HepG2 (cell line): ENCODE data around the gene RPS14. TPM values are rescaled to one million over a fixed set of nuclear protein-coding genes. Genes with fewer than 3 reads are reported as not detected.
A peak's percentile ranks its signal among the peaks of the same experiment; 100 is the strongest.

Source experiments
- ATF4 ChIP-seq, 2 experiments: fragments of 450-650 bp in 1 of 2; sonication (generic) in 1 of 2; formaldehyde crosslinking; IDR thresholded peaks; 2 replicates each; pipeline versions ENCODE4 v1.5.0 to v1.8.0; 2020 to 2022; ENCODE audit warnings: mild to moderate bottlenecking in 1 of 2, missing genetic modification reagents in 1 of 2
- GABPA ChIP-seq, 2 experiments: IDR thresholded peaks; 2 replicates each; pipeline ENCODE4 v1.6.1; 2011 to 2016; ENCODE audit warnings: low read depth in 2 of 2, low read length in 1 of 2, missing biosample characterization in 1 of 2, missing genetic modification characterization in 1 of 2
- HES4 ChIP-seq: sonication (generic); formaldehyde crosslinking; IDR thresholded peaks from 2 replicates; pipeline ENCODE4 v1.9.0; 2021; ENCODE audit warnings: mild to moderate bottlenecking, missing genetic modification reagents, borderline replicate concordance
- NFIB ChIP-seq: sonication (generic); formaldehyde crosslinking; IDR thresholded peaks from 2 replicates; pipeline ENCODE4 v1.9.0; 2021; ENCODE audit warnings: missing genetic modification reagents, mild to moderate bottlenecking, borderline replicate concordance
- RAD21 ChIP-seq: fragments of 450-650 bp; formaldehyde crosslinking; IDR thresholded peaks from 2 replicates; pipeline ENCODE4 v1.5.0; 2020; ENCODE audit warnings: mild to moderate bottlenecking
- REL ChIP-seq: sonication (generic); formaldehyde crosslinking; conservative IDR thresholded peaks from 2 replicates; pipeline ENCODE4 v1.8.0; 2022; ENCODE audit warnings: mild to moderate bottlenecking, missing genetic modification reagents, moderate library complexity
- SCMH1 ChIP-seq: sonication (generic); formaldehyde crosslinking; IDR thresholded peaks from 2 replicates; pipeline ENCODE4 v1.9.0; 2021; ENCODE audit warnings: missing genetic modification reagents, mild to moderate bottlenecking, borderline replicate concordance
- SOX13 ChIP-seq, 3 experiments: fragments of 450-650 bp in 1 of 3; sonication (generic) in 1 of 3; formaldehyde crosslinking in 1 of 3; IDR thresholded peaks in 2 of 3; conservative IDR thresholded peaks in 1 of 3; 2 replicates each; pipeline versions ENCODE4 v1.5.0 to v1.6.1; 2016 to 2020; ENCODE audit warnings: antibody characterized with exemption in 1 of 3, mild to moderate bottlenecking in 1 of 3, missing compliant biosample characterization in 1 of 3, missing genetic modification reagents in 1 of 3, moderate library complexity in 1 of 3
- THAP8 ChIP-seq: sonication (generic); formaldehyde crosslinking; IDR thresholded peaks from 2 replicates; pipeline ENCODE4 v1.5.1; 2020; ENCODE audit warnings: missing genetic modification reagents, mild to moderate bottlenecking, borderline replicate concordance
- UBTF ChIP-seq: sonication (generic); formaldehyde crosslinking; IDR thresholded peaks from 2 replicates; pipeline ENCODE4 v1.4.0; 2020; ENCODE audit warnings: mild to moderate bottlenecking, missing genetic modification reagents
- ZHX2 ChIP-seq, 2 experiments: sonication (generic) in 1 of 2; formaldehyde crosslinking in 1 of 2; IDR thresholded peaks; 2 replicates each; pipeline versions ENCODE4 v1.6.1 to v1.9.0; 2014 to 2022; ENCODE audit warnings: antibody characterized with exemption in 1 of 2, borderline replicate concordance in 1 of 2, inconsistent platforms in 1 of 2, low read depth in 1 of 2, missing genetic modification reagents in 1 of 2
- ZNF12 ChIP-seq: sonication (generic); formaldehyde crosslinking; IDR thresholded peaks from 2 replicates; pipeline ENCODE4 v1.5.0; 2020; ENCODE audit warnings: missing genetic modification reagents
- ZNF510 ChIP-seq: sonication (generic); formaldehyde crosslinking; IDR thresholded peaks from 2 replicates; pipeline ENCODE4 v1.4.0; 2020; ENCODE audit warnings: low read depth, mild to moderate bottlenecking, missing genetic modification reagents
- polyA plus RNA-seq, 8 experiments: library from polyadenylated mRNA; depleted of rRNA in 3 of 8; stranded (reverse) in 7 of 8; unstranded in 1 of 8; fragments of >200 nt; fragmentation: Illumina TruSeq in 4 of 8; extraction: Trizol in 4 of 8; gene quantifications; 2 replicates each; pipeline versions ENCODE4 v1.2.1 to v1.2.3, GENCODE V29; 2011 to 2016; ENCODE audit warnings: low read depth in 4 of 8, missing spikeins in 1 of 8, mixed read lengths in 1 of 8; ENCODE audit not compliant: insufficient read depth in 1 of 8
- total RNA-seq, 5 experiments: library from RNA; depleted of rRNA; stranded (reverse); fragments of >200 nt; fragmentation: Illumina TruSeq; extraction: Trizol; gene quantifications; 2 replicates each; pipeline ENCODE4 v1.2.3, GENCODE V29; 2016; ENCODE audit warnings: low read depth in 1 of 5

Gene RPS14
- total and polyA plus RNA-seq, 2 of the 13 experiments (the other 11 are each of a cell fraction or from before 2014, with no cell fraction given): 2,116 to 3,295 TPM

GRCh38 chr5:150448952-150449516 is 505 bp downstream of the RPS14 start (continued):
- TF ChIP-seq ZHX2 (IDR thresholded peaks at IDR 0.05; ENCODE audit: low read depth): no peak
- peak; percentile 26; the same call in 1 of the 2 replicates for TF ChIP-seq ZHX2 (CRISPR knock-in tag; IDR thresholded peaks at IDR 0.05; ENCODE audit: borderline replicate concordance)
- no peak for TF ChIP-seq SOX13 (IDR thresholded peaks at IDR 0.05)
- TF ChIP-seq SOX13 (CRISPR knock-in tag; conservative IDR thresholded peaks at IDR 0.05 in 1 of 2, IDR thresholded peaks at IDR 0.05 in 1 of 2): peak in 1 of 2 experiments; percentile 22; a peak in 1 of 4 replicates
- TF ChIP-seq SCMH1 (CRISPR knock-in tag): no peak
- TF ChIP-seq NFIB: peak; percentile 84; the same call in 1 of the 2 replicates
- TF ChIP-seq GABPA (IDR thresholded peaks at IDR 0.05; ENCODE audit: low read depth, low read length): no peak
- no peak for TF ChIP-seq GABPA (CRISPR knock-in tag; IDR thresholded peaks at IDR 0.05; ENCODE audit: low read depth)
- 0 out of 2 replicates have a peak, but pooled peaks have one; percentile 3 for TF ChIP-seq HES4 (CRISPR knock-in tag)
- peak; percentile 12; the same call in 1 of the 2 replicates for TF ChIP-seq ZNF510 (CRISPR knock-in tag)
- peak; percentile 31; the same call in 1 of the 2 replicates for TF ChIP-seq UBTF (CRISPR knock-in tag)
- TF ChIP-seq REL (CRISPR knock-in tag): no peak
- peak in 1 of 2 experiments; percentile 5; a peak in 1 of 4 replicates for TF ChIP-seq ATF4 (CRISPR knock-in tag; IDR thresholded peaks at IDR 0.05)
- TF ChIP-seq ZNF12 (CRISPR knock-in tag): no peak
- no peak; the same call in 1 of the 2 replicates for TF ChIP-seq THAP8 (CRISPR knock-in tag)
- no peak for TF ChIP-seq RAD21 (CRISPR knock-in tag)
